ENCODE measurements around the gene PEX16. TPM values are rescaled to one million over a fixed set of nuclear protein-coding genes. Genes with fewer than 3 reads are reported as not detected.

The PEX16 gene
- total RNA-seq, 1 donor from 2014 or later = 37.4 TPM

DNA sequence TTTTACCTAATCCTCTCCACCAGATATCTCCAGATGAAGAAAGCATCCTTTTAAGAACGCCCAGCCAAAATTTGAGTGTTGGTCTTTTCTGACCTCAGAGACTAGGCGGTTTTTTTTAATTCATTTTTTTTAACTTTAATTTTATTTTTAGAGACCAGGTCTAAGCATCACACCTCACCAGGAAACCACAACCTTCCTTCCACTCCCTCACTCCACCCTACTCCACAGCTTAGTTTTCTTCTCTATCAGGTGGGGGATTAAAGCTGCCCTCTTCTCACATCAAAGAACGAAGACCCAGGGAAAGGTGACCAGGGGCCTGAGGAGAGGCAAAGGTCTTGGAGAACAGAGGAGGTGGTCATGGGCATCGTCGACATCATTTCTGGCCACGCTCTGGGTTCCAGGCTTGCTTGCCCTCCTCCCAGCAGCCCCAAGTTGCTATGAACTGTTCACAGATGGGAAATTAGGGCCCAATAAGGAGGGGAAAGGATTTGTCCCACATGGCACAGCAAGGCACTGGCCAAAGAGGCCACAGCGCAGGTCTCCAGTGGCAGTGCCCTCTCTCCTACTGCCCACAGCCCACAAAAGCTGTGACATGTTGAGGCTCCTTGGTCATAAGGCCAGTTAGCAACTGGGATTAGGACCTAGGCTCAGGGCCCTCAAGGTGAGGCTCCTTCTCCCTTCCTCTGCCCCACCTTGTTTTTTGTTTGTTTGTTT lies 1.4 kb upstream of the PEX16 start:
- no peak for DNase-seq (ENCODE audit: low read depth)
- Histone ChIP-seq H3K36me3 (ENCODE audit: control insufficient read depth, insufficient read depth, low read length) (peaks cover 2% of the 10 kb centered on the region), H3K4me3 (ENCODE audit: low read depth, low read length) (peak overlapping the region; percentile 93), H3K27me3 (ENCODE audit: control insufficient read depth, insufficient read depth, low read length) (peaks cover 31% of the 10 kb centered on the region)
- TF ChIP-seq, protein P1, sequence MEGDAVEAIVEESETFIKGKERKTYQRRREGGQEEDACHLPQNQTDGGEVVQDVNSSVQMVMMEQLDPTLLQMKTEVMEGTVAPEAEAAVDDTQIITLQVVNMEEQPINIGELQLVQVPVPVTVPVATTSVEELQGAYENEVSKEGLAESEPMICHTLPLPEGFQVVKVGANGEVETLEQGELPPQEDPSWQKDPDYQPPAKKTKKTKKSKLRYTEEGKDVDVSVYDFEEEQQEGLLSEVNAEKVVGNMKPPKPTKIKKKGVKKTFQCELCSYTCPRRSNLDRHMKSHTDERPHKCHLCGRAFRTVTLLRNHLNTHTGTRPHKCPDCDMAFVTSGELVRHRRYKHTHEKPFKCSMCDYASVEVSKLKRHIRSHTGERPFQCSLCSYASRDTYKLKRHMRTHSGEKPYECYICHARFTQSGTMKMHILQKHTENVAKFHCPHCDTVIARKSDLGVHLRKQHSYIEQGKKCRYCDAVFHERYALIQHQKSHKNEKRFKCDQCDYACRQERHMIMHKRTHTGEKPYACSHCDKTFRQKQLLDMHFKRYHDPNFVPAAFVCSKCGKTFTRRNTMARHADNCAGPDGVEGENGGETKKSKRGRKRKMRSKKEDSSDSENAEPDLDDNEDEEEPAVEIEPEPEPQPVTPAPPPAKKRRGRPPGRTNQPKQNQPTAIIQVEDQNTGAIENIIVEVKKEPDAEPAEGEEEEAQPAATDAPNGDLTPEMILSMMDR (IDR thresholded peaks at IDR 0.05; ENCODE audit: insufficient read depth, low read length, poor library complexity, severe bottlenecking) = no peak

DNA sequence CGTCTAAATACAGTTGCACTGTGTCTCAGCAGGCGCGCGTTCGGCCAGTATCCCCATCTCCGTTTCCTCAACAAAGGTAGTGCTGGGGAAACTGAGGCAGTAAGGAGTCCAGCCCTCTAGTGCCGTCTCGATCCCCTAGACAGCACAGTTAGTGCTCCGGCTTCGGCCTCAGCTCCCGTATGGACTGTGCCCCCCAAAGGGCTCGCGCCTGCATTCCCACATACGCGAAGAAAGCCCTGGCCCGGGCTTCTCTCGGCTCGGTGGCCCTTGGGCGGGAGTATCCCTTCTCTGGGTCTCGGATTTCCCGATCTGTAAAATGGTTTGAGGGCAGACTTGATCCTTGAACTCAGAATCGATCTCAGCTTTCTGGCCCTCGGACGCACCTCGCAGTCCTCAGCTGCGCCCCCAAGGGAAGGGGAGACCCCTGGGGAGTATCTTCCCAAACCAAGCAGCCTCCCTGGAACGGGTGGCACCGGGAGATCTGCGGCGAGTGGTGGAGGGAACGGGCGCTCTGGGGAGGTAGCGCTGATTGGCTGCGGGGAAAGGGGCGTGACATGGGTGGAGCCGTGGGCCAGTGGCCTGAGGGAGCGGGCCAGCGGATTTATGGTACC lies 759 bp upstream of the PEX16 start:
- TF ChIP-seq, protein P1 (IDR thresholded peaks at IDR 0.05; ENCODE audit: insufficient read depth, low read length, poor library complexity, severe bottlenecking) = no peak
- Histone ChIP-seq H3K4me3 (ENCODE audit: low read depth, low read length) (peak overlapping the region; percentile 93), H3K36me3 (ENCODE audit: control insufficient read depth, insufficient read depth, low read length) (peaks cover 2% of the 10 kb centered on the region), H3K27me3 (ENCODE audit: control insufficient read depth, insufficient read depth, low read length) (peaks cover 27% of the 10 kb centered on the region)
- peak; percentile 37 for DNase-seq (ENCODE audit: low read depth)

DNA sequence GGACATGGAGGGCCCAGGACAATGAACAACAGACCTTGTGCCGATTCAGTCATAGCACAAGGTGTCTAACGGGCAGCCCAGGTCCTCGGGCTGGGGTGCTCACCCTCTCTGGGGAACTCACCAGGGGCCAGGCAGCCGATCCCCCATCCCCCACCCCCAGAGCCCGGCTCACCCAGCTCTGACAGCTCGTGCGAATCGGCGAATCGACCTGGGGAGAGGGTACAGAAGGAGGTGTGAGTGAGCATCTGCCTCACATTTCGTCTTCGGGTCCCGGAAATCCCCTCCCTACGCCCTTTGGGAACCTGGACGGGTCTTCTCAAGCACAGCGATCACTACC lies 423 bp downstream of the PEX16 start:
- Histone ChIP-seq H3K36me3 (ENCODE audit: control insufficient read depth, insufficient read depth, low read length) (peaks cover 2% of the 10 kb centered on the region), H3K27me3 (ENCODE audit: control insufficient read depth, insufficient read depth, low read length) (peaks cover 15% of the 10 kb centered on the region), H3K4me3 (ENCODE audit: low read depth, low read length) (peak overlapping the region; percentile 93)
- TF ChIP-seq, protein P1 (IDR thresholded peaks at IDR 0.05; ENCODE audit: insufficient read depth, low read length, poor library complexity, severe bottlenecking) = no peak
- DNase-seq (ENCODE audit: low read depth) = no peak

DNA sequence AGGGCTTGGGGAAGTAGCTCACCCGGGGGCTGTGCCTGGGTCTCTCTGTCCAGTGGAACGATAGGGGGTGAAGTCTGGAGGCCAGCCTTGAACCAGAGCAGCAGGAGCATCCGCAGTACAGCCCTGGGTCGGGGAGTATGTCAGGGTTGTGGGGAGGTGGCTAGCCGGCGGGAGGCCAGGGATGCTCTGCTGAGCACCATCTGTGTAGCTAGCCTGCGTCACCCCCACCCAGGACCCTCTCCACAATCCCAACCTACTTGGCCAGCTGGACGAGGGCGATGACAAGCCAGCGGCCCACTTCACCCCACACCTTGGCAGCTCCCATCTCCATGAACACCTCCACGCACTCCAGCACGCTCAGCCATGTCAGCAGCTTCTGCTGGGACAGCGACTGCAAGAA lies 2.2 kb downstream of the PEX16 start:
- TF ChIP-seq, protein P1 (IDR thresholded peaks at IDR 0.05; ENCODE audit: insufficient read depth, low read length, poor library complexity, severe bottlenecking) = no peak
- H3K36me3 ChIP-seq (ENCODE audit: control insufficient read depth, insufficient read depth, low read length) = peaks cover 2% of the 10 kb centered on the region
- DNase-seq (ENCODE audit: low read depth) = no peak
- H3K4me3 ChIP-seq (ENCODE audit: low read depth, low read length) = no peak overlapping the region
- peaks cover 3% of the 10 kb centered on the region for H3K27me3 ChIP-seq (ENCODE audit: control insufficient read depth, insufficient read depth, low read length)

DNA sequence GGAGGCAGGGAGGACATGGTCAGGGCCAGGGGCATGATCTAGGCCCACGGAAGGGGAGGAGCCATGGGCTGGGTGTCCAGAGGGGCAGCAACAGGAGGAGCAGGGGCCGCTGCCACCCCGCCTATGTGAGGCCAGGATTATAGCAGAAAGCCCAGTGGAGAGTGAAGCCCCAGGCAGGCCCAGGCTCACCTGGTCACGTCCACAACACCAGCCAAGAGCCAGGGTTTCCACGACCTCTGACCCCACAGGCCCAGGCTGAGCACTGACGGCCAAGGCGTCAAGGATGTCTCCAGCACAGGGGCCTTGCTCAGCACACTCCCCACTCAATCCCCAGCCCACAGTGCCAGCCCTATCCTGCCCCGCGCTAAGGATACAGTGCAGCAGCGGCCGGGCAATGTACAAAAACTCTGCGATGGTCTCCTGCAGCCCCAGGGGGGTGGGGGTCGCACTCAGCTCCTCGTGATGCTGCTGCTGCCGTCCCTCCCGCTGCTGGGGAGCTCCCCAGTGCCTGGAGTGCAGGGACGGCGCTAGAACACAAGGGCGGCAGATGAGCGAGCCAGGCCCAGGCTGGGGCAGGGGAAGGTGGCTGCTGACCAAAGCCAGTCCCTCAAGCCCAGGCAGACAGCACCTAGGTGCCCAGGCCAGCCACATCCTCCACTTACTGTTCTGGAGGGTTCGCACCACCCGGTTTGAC lies 3.6 kb downstream of the PEX16 start:
- Histone ChIP-seq H3K36me3 (ENCODE audit: control insufficient read depth, insufficient read depth, low read length) (peaks cover 2% of the 10 kb centered on the region), H3K4me3 (ENCODE audit: low read depth, low read length) (no peak overlapping the region), H3K27me3 (ENCODE audit: control insufficient read depth, insufficient read depth, low read length) (no peaks in the 10 kb centered on the region)
- TF ChIP-seq, protein P1 (IDR thresholded peaks at IDR 0.05; ENCODE audit: insufficient read depth, low read length, poor library complexity, severe bottlenecking) = no peak
- no peak for DNase-seq (ENCODE audit: low read depth)

All from kidney epithelial cell (primary cell).